SU-DHL-6 (cell line): ENCODE data around the gene TMEM129.

Experiments
- H2AFZ ChIP-seq: fragments of 200-600 bp; sonication (generic); 2 replicates; pipeline ENCODE4 v1.6.1; 2014; ENCODE audit warnings: low read depth, mild to moderate bottlenecking, moderate library complexity, mixed read lengths, antibody characterized with exemption, low read length; ENCODE audit not compliant: severe bottlenecking
- H3F3A ChIP-seq: fragments of 200-600 bp; shearing (Covaris generic); 2 replicates; pipeline ENCODE4 v1.6.0; 2016; ENCODE audit warnings: antibody characterized with exemption, mild to moderate bottlenecking; ENCODE audit not compliant: insufficient read depth
- H3K27ac ChIP-seq: fragments of 200-600 bp; sonication (generic); 2 replicates; pipeline ENCODE4 v1.5.1; 2016; ENCODE audit warnings: low read depth, mild to moderate bottlenecking, low read length, moderate library complexity, mixed read lengths
- H3K27me3 ChIP-seq: fragments of 200-600 bp; sonication (generic), shearing (Covaris generic); 2 replicates; pipeline ENCODE4 v1.6.0; 2014; ENCODE audit warnings: mild to moderate bottlenecking, low read length
- H3K36me3 ChIP-seq: fragments of 200-600 bp; sonication (generic); 2 replicates; pipeline ENCODE4 v1.6.1; 2014; ENCODE audit warnings: mild to moderate bottlenecking, low read length, mixed read lengths
- H3K4me2 ChIP-seq: fragments of 300-600, 200-600 bp; shearing (Covaris generic), sonication (generic); 2 replicates; pipeline ENCODE4 v1.6.0; 2014; ENCODE audit warnings: low read length, low read depth, mild to moderate bottlenecking; ENCODE audit not compliant: poor library complexity, severe bottlenecking
- H3K4me3 ChIP-seq: fragments of 200-600 bp; sonication (generic); 2 replicates; pipeline ENCODE4 v1.5.1; 2014; ENCODE audit warnings: antibody characterized with exemption, low read length, mild to moderate bottlenecking, mixed read lengths; ENCODE audit not compliant: insufficient read depth, poor library complexity, severe bottlenecking
- H3K79me2 ChIP-seq: fragments of 200-600 bp; sonication (generic); 2 replicates; pipeline ENCODE4 v1.6.1; 2014; ENCODE audit warnings: mild to moderate bottlenecking, low read length, moderate library complexity; ENCODE audit not compliant: insufficient read depth
- H3K9ac ChIP-seq: fragments of 200-600 bp; sonication (generic); 2 replicates; pipeline ENCODE4 v1.7.0; 2014; ENCODE audit warnings: mild to moderate bottlenecking, low read length
- H3K9me2 ChIP-seq: fragments of 200-600 bp; sonication (generic); replicated peaks from 2 replicates; pipeline ENCODE4 v1.6.1; 2014; ENCODE audit warnings: low read length; ENCODE audit not compliant: insufficient read depth
- H3K9me3 ChIP-seq: fragments of 200-600 bp; sonication (generic); 2 replicates; pipeline ENCODE4 v1.6.1; 2014; ENCODE audit warnings: low read length, mixed read lengths; ENCODE audit not compliant: insufficient read depth
- H4K20me1 ChIP-seq: fragments of 200-600 bp; sonication (generic); 2 replicates; pipeline ENCODE4 v1.6.1; 2014; ENCODE audit warnings: low read depth, mild to moderate bottlenecking, antibody characterized with exemption, low read length, moderate library complexity, mixed read lengths
- CTCF ChIP-seq: fragments of 200-600 bp; sonication (generic); IDR thresholded peaks from one replicate; pipeline ENCODE4 v1.5.1; 2017; ENCODE audit warnings: antibody characterized with exemption, mild to moderate bottlenecking, low read length, moderate library complexity; ENCODE audit not compliant: insufficient read depth, poor library complexity, severe bottlenecking
- EZH2phosphoT487 ChIP-seq: fragments of 200-600 bp; sonication (generic), shearing (Covaris generic); conservative IDR thresholded peaks from 2 replicates; pipeline ENCODE4 v1.6.1; 2018; ENCODE audit warnings: mild to moderate bottlenecking, antibody characterized with exemption, low read length, moderate library complexity, mixed read lengths

Gene TMEM129

GRCh38 chr4:1730532-1731135 is 9.5 kb upstream of the TMEM129 start:
- peaks cover 14% of the 10 kb centered on the region; the same call in 1 of the 2 replicates for H4K20me1 ChIP-seq
- H3K4me3 ChIP-seq = no peak overlapping the region
- H3K36me3 ChIP-seq = peaks cover 54% of the 10 kb centered on the region
- H3K9me3 ChIP-seq = no peaks in the 10 kb centered on the region
- no peaks in the 10 kb centered on the region for H3K9me2 ChIP-seq
- no peaks in the 10 kb centered on the region for H3F3A ChIP-seq
- no peaks in the 10 kb centered on the region for H3K27me3 ChIP-seq
- H2AFZ ChIP-seq = no peak overlapping the region
- peaks cover 67% of the 10 kb centered on the region for H3K79me2 ChIP-seq
- no peak overlapping the region for H3K4me2 ChIP-seq
- H3K27ac ChIP-seq = no peak overlapping the region
- TF ChIP-seq EZH2phosphoT487 = no peak
- no peak for TF ChIP-seq CTCF
- no peak overlapping the region for H3K9ac ChIP-seq

- Histone ChIP-seq H3K9ac (no peak overlapping the region), H3K4me3 (no peak overlapping the region), H3K27ac (no peak overlapping the region), H2AFZ (no peak overlapping the region), H3K9me3 (no peaks in the 10 kb centered on the region), H3K4me2 (no peak overlapping the region), H3K79me2 (peaks cover 87% of the 10 kb centered on the region), H3K9me2 (no peaks in the 10 kb centered on the region), H3K36me3 (peaks cover 46% of the 10 kb centered on the region), H4K20me1 (peaks cover 14% of the 10 kb centered on the region; the same call in 1 of the 2 replicates), H3K27me3 (no peaks in the 10 kb centered on the region), H3F3A (peaks cover 5% of the 10 kb centered on the region)
- no peak for TF ChIP-seq EZH2phosphoT487
- TF ChIP-seq CTCF = no peak
Measured at GRCh38 chr4:1728061-1728980, 7.2 kb upstream of the TMEM129 start.

- H3K27ac ChIP-seq = no peak overlapping the region
Measured at GRCh38 chr4:1727117-1728031, 6.3 kb upstream of the TMEM129 start.

More at GRCh38 chr4:1727117-1728031, 6.3 kb upstream of the TMEM129 start:
- Histone ChIP-seq H3K4me3 (no peak overlapping the region), H3K36me3 (peaks cover 37% of the 10 kb centered on the region), H3K9ac (no peak overlapping the region), H3K9me2 (no peaks in the 10 kb centered on the region), H3K79me2 (peaks cover 86% of the 10 kb centered on the region), H3F3A (peaks cover 14% of the 10 kb centered on the region), H3K4me2 (no peak overlapping the region), H3K9me3 (no peaks in the 10 kb centered on the region), H2AFZ (no peak overlapping the region), H4K20me1 (peaks cover 10% of the 10 kb centered on the region; the same call in 1 of the 2 replicates), H3K27me3 (no peaks in the 10 kb centered on the region)
- no peak for TF ChIP-seq CTCF
- TF ChIP-seq EZH2phosphoT487 = no peak
